NCI-H2171 treated with DMSO at 0.1 percent for 48 hours (cell line): ENCODE data around the gene CTDP1.
"Not testable (repeated sequence)": the region's sequence is repeated elsewhere in the genome, so short reads cannot be mapped to it uniquely, and the experiment has no call there.

Source experiments
- DNase-seq: peaks from one replicate; lab custom pipeline; 2025; lab: John Stamatoyannopoulos, UW

Gene CTDP1

GRCh38 chr18:79682894-79683625 is 3.5 kb downstream of the CTDP1 start:
- DNase-seq, result no peak

GRCh38 chr18:79683626-79684282 is 4.2 kb downstream of the CTDP1 start:
- DNase-seq, result no peak

GRCh38 chr18:79684283-79684631 is 4.7 kb downstream of the CTDP1 start:
- no peak for DNase-seq

GRCh38 chr18:79684787-79685186 is 5.2 kb downstream of the CTDP1 start:
- no peak for DNase-seq

- DNase-seq, result no peak
Measured at GRCh38 chr18:79685281-79685680, 5.7 kb downstream of the CTDP1 start.

- DNase-seq, result no peak
Measured at GRCh38 chr18:79685971-79686370, 6.4 kb downstream of the CTDP1 start.

GRCh38 chr18:79687806-79688205 is 8.2 kb downstream of the CTDP1 start:
- no peak for DNase-seq

GRCh38 chr18:79690071-79690470 is 10.5 kb downstream of the CTDP1 start:
- no peak for DNase-seq

- peak; percentile 8 for DNase-seq
Measured at GRCh38 chr18:79690586-79691482, 11.2 kb downstream of the CTDP1 start.

GRCh38 chr18:79692056-79692455 is 12.5 kb downstream of the CTDP1 start:
- DNase-seq, result no peak

- DNase-seq, result no peak
Measured at GRCh38 chr18:79692886-79693285, 13.3 kb downstream of the CTDP1 start.

GRCh38 chr18:79693561-79694205 is 14.1 kb downstream of the CTDP1 start:
- no peak for DNase-seq

- DNase-seq, result not testable (repeated sequence)
Measured at GRCh38 chr18:79694206-79694894, 14.7 kb downstream of the CTDP1 start.

- no peak for DNase-seq
Measured at GRCh38 chr18:79694895-79695213, 15.3 kb downstream of the CTDP1 start.

- DNase-seq, result no peak
Measured at GRCh38 chr18:79695269-79695668, 15.7 kb downstream of the CTDP1 start.

- no peak for DNase-seq
Measured at GRCh38 chr18:79695856-79696850, 16.6 kb downstream of the CTDP1 start.

- DNase-seq, result no peak
Measured at GRCh38 chr18:79697178-79697577, 17.6 kb downstream of the CTDP1 start.

- DNase-seq, result no peak
Measured at GRCh38 chr18:79697976-79698375, 18.4 kb downstream of the CTDP1 start.

GRCh38 chr18:79698668-79699335 is 19.2 kb downstream of the CTDP1 start:
- DNase-seq, result no peak

GRCh38 chr18:79699653-79700052 is 20.1 kb downstream of the CTDP1 start:
- DNase-seq, result no peak
